Endodermal cell (in vitro differentiated cells): ENCODE data around the gene KIF26B. TPM values are rescaled to one million over a fixed set of nuclear protein-coding genes. Genes with fewer than 3 reads are reported as not detected.

Experiments used
- DNase-seq: peaks from one replicate; pipeline ENCODE4 v3.0.0-alpha.2; 2017
- H3K27ac ChIP-seq: 2 replicates; pipeline ENCODE4 v1.5.1; 2013; ENCODE audit warnings: mild to moderate bottlenecking, low read depth, low read length, moderate library complexity
- H3K27me3 ChIP-seq: 2 replicates; pipeline ENCODE4 v1.6.1; 2013; ENCODE audit warnings: mild to moderate bottlenecking, low read length, moderate library complexity; ENCODE audit not compliant: insufficient read depth, control insufficient read depth, poor library complexity, severe bottlenecking
- H3K36me3 ChIP-seq: 2 replicates; pipeline ENCODE4 v1.7.0; 2013; ENCODE audit warnings: mild to moderate bottlenecking, low read length, moderate library complexity; ENCODE audit not compliant: control insufficient read depth, insufficient read depth
- H3K4me1 ChIP-seq: one replicate; pipeline ENCODE4 v1.7.0; 2013; ENCODE audit warnings: low read length; ENCODE audit not compliant: control insufficient read depth, insufficient read depth
- H3K4me3 ChIP-seq: 2 replicates; pipeline ENCODE4 v1.5.1; 2013; ENCODE audit warnings: mild to moderate bottlenecking, low read length, moderate library complexity
- H3K9ac ChIP-seq: 2 replicates; pipeline ENCODE4 v1.6.1; 2013; ENCODE audit warnings: mild to moderate bottlenecking, low read length, moderate library complexity; ENCODE audit not compliant: poor library complexity, severe bottlenecking; ENCODE audit errors: extremely low read depth
- H3K9me3 ChIP-seq: 2 replicates; pipeline ENCODE4 v1.6.1; 2013; ENCODE audit warnings: mild to moderate bottlenecking, low read length, moderate library complexity; ENCODE audit not compliant: control insufficient read depth
- H3K27ac Mint-ChIP-seq: 2 replicates; pipeline ENCODE4 v1.8.0; 2020; ENCODE audit warnings: mixed read lengths
- H3K27me3 Mint-ChIP-seq: 2 replicates; pipeline ENCODE4 v1.8.0; 2021; ENCODE audit warnings: mild to moderate bottlenecking, mixed read lengths; ENCODE audit not compliant: insufficient read depth
- H3K36me3 Mint-ChIP-seq: 2 replicates; pipeline ENCODE4 v1.8.0; 2020; ENCODE audit warnings: low read depth, mixed read lengths
- H3K4me1 Mint-ChIP-seq: 2 replicates; pipeline ENCODE4 v1.8.0; 2020; ENCODE audit warnings: mixed read lengths
- H3K4me3 Mint-ChIP-seq: 2 replicates; pipeline ENCODE4 v1.8.0; 2020; ENCODE audit warnings: mild to moderate bottlenecking, moderate library complexity, mixed read lengths
- H3K9me3 Mint-ChIP-seq: 2 replicates; pipeline ENCODE4 v1.8.0; 2020; ENCODE audit warnings: mild to moderate bottlenecking, mixed read lengths
- CTCF ChIP-seq: fragments of 200-600 bp; sonication (generic); conservative IDR thresholded peaks from 2 replicates; pipeline ENCODE4 v1.5.0; 2021; ENCODE audit warnings: antibody characterized with exemption, mild to moderate bottlenecking
- WGBS, 2 experiments: methylation state at CpG; one replicate each; pipeline versions ENCODE4 v1.1.5 to v1.1.7; 2013; ENCODE audit warnings: missing lambda C conversion rate in 2 of 2, mixed read lengths in 1 of 2; ENCODE audit not compliant: insufficient coverage in 1 of 2, insufficient read length in 1 of 2; 5-methylcytosine and 5-hydroxymethylcytosine counted together
- total RNA-seq, 2 donors: library from RNA; stranded (reverse); fragmentation: NEBNext Ultra II Directional in 1 of 2; extraction: Animal tissue kit (Norgen Biotek cat#: 25700) in 1 of 2; gene quantifications; 2 replicates in 1 of 2; 3 replicates in 1 of 2; pipeline ENCODE4 v1.2.1, GENCODE V29; 2021

Gene KIF26B
- total RNA-seq, 2 donors from 2014 or later: 12.3 to 21.0 TPM

GRCh38 chr1:245663373-245663772, 508.6 kb downstream of the KIF26B start:
- Histone ChIP-seq H3K4me3 (no peak overlapping the region), H3K27me3 (no peaks in the 10 kb centered on the region), H3K36me3 (no peaks in the 10 kb centered on the region), H3K27ac (no peak overlapping the region), H3K9me3 (no peaks in the 10 kb centered on the region), H3K9ac (no peak overlapping the region), H3K4me1 (no peaks in the 10 kb centered on the region)
- H3K9me3 Mint-ChIP-seq: peaks cover 2% of the 10 kb centered on the region
- DNase-seq: no peak
- H3K4me1 Mint-ChIP-seq: peaks cover 4% of the 10 kb centered on the region
- no peak for TF ChIP-seq CTCF
- H3K36me3 Mint-ChIP-seq: peaks cover 7% of the 10 kb centered on the region
- H3K27ac Mint-ChIP-seq: no peak overlapping the region
- WGBS, 2 experiments: 91 to 100% methylated on average over 3 of the region's 3 CpGs
- H3K4me3 Mint-ChIP-seq: no peak overlapping the region
- H3K27me3 Mint-ChIP-seq: no peaks in the 10 kb centered on the region

GRCh38 chr1:245663841-245664240, 509.1 kb downstream of the KIF26B start:
- 92 to 100% methylated on average over 2 to 8 of the region's 8 CpGs for WGBS, 2 experiments
- H3K36me3 Mint-ChIP-seq: peaks cover 5% of the 10 kb centered on the region

GRCh38 chr1:245666412-245666811, 511.6 kb downstream of the KIF26B start:
- H3K27ac Mint-ChIP-seq: no peak overlapping the region
- DNase-seq: peak; percentile 7
- H3K36me3 ChIP-seq: no peaks in the 10 kb centered on the region
- no peaks in the 10 kb centered on the region for H3K4me1 ChIP-seq
- whole genome bisulfite sequencing, 2 experiments: 93 to 98% methylated on average over 9 of the region's 9 CpGs
- peaks cover 7% of the 10 kb centered on the region for H3K36me3 Mint-ChIP-seq
- TF ChIP-seq CTCF: no peak
- no peaks in the 10 kb centered on the region for H3K27me3 Mint-ChIP-seq
- no peak overlapping the region for H3K4me3 ChIP-seq
- H3K9me3 ChIP-seq: no peaks in the 10 kb centered on the region
- no peaks in the 10 kb centered on the region for H3K27me3 ChIP-seq
- H3K9me3 Mint-ChIP-seq: peaks cover 4% of the 10 kb centered on the region
- H3K9ac ChIP-seq: no peak overlapping the region
- no peak overlapping the region for H3K4me3 Mint-ChIP-seq
- no peak overlapping the region for H3K27ac ChIP-seq
- H3K4me1 Mint-ChIP-seq: peaks cover 4% of the 10 kb centered on the region

More at GRCh38 chr1:245663841-245664240, 509.1 kb downstream of the KIF26B start:
- H3K9ac ChIP-seq: no peak overlapping the region
- H3K4me3 ChIP-seq: no peak overlapping the region
- H3K9me3 ChIP-seq: no peaks in the 10 kb centered on the region
- H3K9me3 Mint-ChIP-seq: no peaks in the 10 kb centered on the region
- H3K27me3 Mint-ChIP-seq: no peaks in the 10 kb centered on the region
- H3K4me3 Mint-ChIP-seq: no peak overlapping the region
- H3K4me1 ChIP-seq: no peaks in the 10 kb centered on the region
- H3K36me3 ChIP-seq: no peaks in the 10 kb centered on the region
- H3K27me3 ChIP-seq: no peaks in the 10 kb centered on the region
- no peak for TF ChIP-seq CTCF
- peaks cover 4% of the 10 kb centered on the region for H3K4me1 Mint-ChIP-seq
- peak; percentile 24 for DNase-seq
- no peak overlapping the region for H3K27ac Mint-ChIP-seq
- H3K27ac ChIP-seq: no peak overlapping the region
